ENCODE data around the gene TBX21.

TBX21 gene

GRCh38 chr17:47714773-47715396 is 18.2 kb upstream of the TBX21 start:
- DNase-seq: no peak

- no peak for DNase-seq
Measured at GRCh38 chr17:47715669-47716325, 17.2 kb upstream of the TBX21 start.

- no peak for DNase-seq
Measured at GRCh38 chr17:47716375-47716774, 16.7 kb upstream of the TBX21 start.

- no peak for DNase-seq
Measured at GRCh38 chr17:47717261-47717697, 15.8 kb upstream of the TBX21 start.

GRCh38 chr17:47717979-47718621 is 14.9 kb upstream of the TBX21 start:
- DNase-seq: peak; percentile 17

- no peak for DNase-seq
Measured at GRCh38 chr17:47718634-47719405, 14.2 kb upstream of the TBX21 start.

GRCh38 chr17:47719411-47720152 is 13.5 kb upstream of the TBX21 start:
- DNase-seq: no peak

GRCh38 chr17:47720196-47720595 is 12.8 kb upstream of the TBX21 start:
- DNase-seq: no peak

- no peak for DNase-seq
Measured at GRCh38 chr17:47720754-47721533, 12.1 kb upstream of the TBX21 start.

- DNase-seq: no peak
Measured at GRCh38 chr17:47721725-47722124, 11.3 kb upstream of the TBX21 start.

GRCh38 chr17:47724705-47725104 is 8.3 kb upstream of the TBX21 start:
- DNase-seq: no peak

- no peak for DNase-seq
Measured at GRCh38 chr17:47725446-47726111, 7.5 kb upstream of the TBX21 start.

GRCh38 chr17:47726796-47727703 is 6.0 kb upstream of the TBX21 start:
- no peak for DNase-seq

GRCh38 chr17:47727704-47728036 is 5.4 kb upstream of the TBX21 start:
- no peak for DNase-seq

- no peak for DNase-seq
Measured at GRCh38 chr17:47728214-47728877, 4.7 kb upstream of the TBX21 start.

- DNase-seq: no peak
Measured at GRCh38 chr17:47729476-47729875, 3.6 kb upstream of the TBX21 start.

- no peak for DNase-seq
Measured at GRCh38 chr17:47730681-47731080, 2.4 kb upstream of the TBX21 start.

GRCh38 chr17:47731396-47731795 is 1.6 kb upstream of the TBX21 start:
- DNase-seq: no peak

GRCh38 chr17:47732399-47733046 is 513 bp upstream of the TBX21 start:
- DNase-seq: no peak
